Activated B cell treated with CpG ODN at 0.5 μM for 24 hours (primary cell): ENCODE results near the gene IGSF9. TPM values are rescaled to one million over a fixed set of nuclear protein-coding genes. Genes with fewer than 3 reads are reported as not detected.

Experiments used
- ATAC-seq: fragments of 200-7000 bp; cut with Tn5 transposase; one replicate; pipeline ENCODE4 v1.10.0; 2021; ENCODE audit warnings: low read depth, mild to moderate bottlenecking, moderate library complexity
- CTCF ChIA-PET: fragments of 350-600 bp; sonication (Branson Sonifier 250); formaldehyde crosslinking; loops from one replicate; lab custom pipeline; 2021; ENCODE audit warnings: antibody characterized with exemption; lab: Charles Lee
- POLR2A ChIA-PET: fragments of 350-600 bp; sonication (Branson Sonifier 250); formaldehyde crosslinking; loops from one replicate; lab custom pipeline; 2021; ENCODE audit warnings: antibody characterized with exemption; lab: Charles Lee
- DNase-seq: peaks from one replicate; pipeline ENCODE4 v3.0.0; 2022
- H3K27ac Mint-ChIP-seq: one replicate; pipeline ENCODE4 v1.8.0; 2020; ENCODE audit warnings: mixed read lengths
- H3K27me3 Mint-ChIP-seq: one replicate; pipeline ENCODE4 v1.8.0; 2021; ENCODE audit warnings: mixed read lengths
- H3K36me3 Mint-ChIP-seq: one replicate; pipeline ENCODE4 v1.8.0; 2021; ENCODE audit warnings: low read depth, mixed read lengths
- H3K4me1 Mint-ChIP-seq: one replicate; pipeline ENCODE4 v1.8.0; 2021; ENCODE audit warnings: mixed read lengths
- H3K4me3 Mint-ChIP-seq: one replicate; pipeline ENCODE4 v1.8.0; 2020; ENCODE audit warnings: mild to moderate bottlenecking, mixed read lengths
- H3K9me3 Mint-ChIP-seq: one replicate; pipeline ENCODE4 v1.8.0; 2020; ENCODE audit warnings: mixed read lengths
- CTCF ChIP-seq: fragments of 200-600 bp; IDR thresholded peaks from one replicate; pipeline ENCODE4 v1.8.0; 2022; ENCODE audit warnings: antibody characterized with exemption, mild to moderate bottlenecking
- intact Hi-C: fragments of 100-400 bp; cut with micrococcal nuclease; formaldehyde crosslinking; loops from one replicate; pipeline ENCODE4 v1.15.1; 2024
- total RNA-seq: library from RNA; stranded (reverse); gene quantifications from 2 replicates; pipeline ENCODE4 v1.2.3, GENCODE V29; 2022

IGSF9 gene
- total RNA-seq, 1 donor from 2014 or later, result not detected

- ATAC-seq (no peak), DNase-seq (no peak)
- Mint-ChIP-seq H3K4me1 (peaks cover 18% of the 10 kb centered on the region), H3K4me3 (no peak overlapping the region), H3K27me3 (peaks cover 34% of the 10 kb centered on the region), H3K27ac (no peak overlapping the region), H3K36me3 (no peaks in the 10 kb centered on the region), H3K9me3 (no peaks in the 10 kb centered on the region)
- POLR2A ChIA-PET, result interaction anchor here (3.0 kb wide), 1 partner anchor 19 kb away, joined by 12 read pairs; the partner anchor contains the start of gene TAGLN2
- intact Hi-C loops, result no loop called here
- CTCF ChIA-PET, result no interaction called here
- TF ChIP-seq CTCF, result no peak
Observed at GRCh38 chr1:159943908-159944622, 1.3 kb downstream of the IGSF9 start.

- peaks cover 26% of the 10 kb centered on the region for H3K4me1 Mint-ChIP-seq
- ChIA-PET POLR2A (no interaction called here), CTCF (no interaction called here)
- no peaks in the 10 kb centered on the region for H3K9me3 Mint-ChIP-seq
- no peak overlapping the region for H3K27ac Mint-ChIP-seq
- peaks cover 34% of the 10 kb centered on the region for H3K27me3 Mint-ChIP-seq
- no peak overlapping the region for H3K4me3 Mint-ChIP-seq
- no peak for TF ChIP-seq CTCF
- DNase-seq (no peak), ATAC-seq (no peak)
- H3K36me3 Mint-ChIP-seq, result no peaks in the 10 kb centered on the region
- intact Hi-C loops, result no loop called here
Observed at GRCh38 chr1:159943278-159943640, 2.2 kb downstream of the IGSF9 start.

DNA sequence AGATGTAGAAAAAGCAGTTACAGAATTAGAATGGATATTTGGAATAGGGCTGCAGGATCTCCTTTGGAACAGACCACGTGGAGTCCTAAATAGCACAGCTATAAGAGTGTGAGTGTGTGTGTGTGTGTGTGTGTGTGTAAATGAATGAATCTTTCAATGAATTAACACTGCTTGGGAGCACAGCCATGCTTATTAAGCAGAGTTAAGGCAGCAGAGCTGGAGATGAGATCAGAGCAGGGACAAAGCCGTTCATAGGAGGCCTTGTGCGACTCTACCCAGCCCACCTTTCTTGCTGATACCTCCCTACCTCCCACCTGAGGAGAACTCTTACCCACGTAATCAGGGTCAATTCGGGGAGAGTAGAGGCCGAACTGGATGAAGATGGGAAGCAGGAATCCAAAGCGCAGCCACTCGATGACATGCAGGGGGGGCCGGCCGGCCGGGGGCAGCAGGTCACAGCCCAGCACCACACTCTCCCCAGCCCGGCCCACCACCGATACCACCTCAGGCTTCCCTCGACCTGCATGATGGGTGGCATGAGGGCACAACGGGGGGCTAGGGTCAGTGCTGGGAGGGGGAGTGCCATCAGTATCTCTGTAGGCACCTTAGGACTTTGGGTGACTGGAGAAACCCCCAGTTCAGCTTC, 2.7 kb downstream of the IGSF9 start:
- ChIA-PET CTCF (no interaction called here), POLR2A (no interaction called here)
- TF ChIP-seq CTCF, result no peak
- no peaks in the 10 kb centered on the region for H3K9me3 Mint-ChIP-seq
- ATAC-seq, result no peak
- intact Hi-C loops, result no loop called here
- no peaks in the 10 kb centered on the region for H3K36me3 Mint-ChIP-seq
- H3K27me3 Mint-ChIP-seq, result peaks cover 34% of the 10 kb centered on the region
- H3K4me1 Mint-ChIP-seq, result peaks cover 31% of the 10 kb centered on the region
- no peak overlapping the region for H3K27ac Mint-ChIP-seq
- no peak for DNase-seq
- no peak overlapping the region for H3K4me3 Mint-ChIP-seq

DNA sequence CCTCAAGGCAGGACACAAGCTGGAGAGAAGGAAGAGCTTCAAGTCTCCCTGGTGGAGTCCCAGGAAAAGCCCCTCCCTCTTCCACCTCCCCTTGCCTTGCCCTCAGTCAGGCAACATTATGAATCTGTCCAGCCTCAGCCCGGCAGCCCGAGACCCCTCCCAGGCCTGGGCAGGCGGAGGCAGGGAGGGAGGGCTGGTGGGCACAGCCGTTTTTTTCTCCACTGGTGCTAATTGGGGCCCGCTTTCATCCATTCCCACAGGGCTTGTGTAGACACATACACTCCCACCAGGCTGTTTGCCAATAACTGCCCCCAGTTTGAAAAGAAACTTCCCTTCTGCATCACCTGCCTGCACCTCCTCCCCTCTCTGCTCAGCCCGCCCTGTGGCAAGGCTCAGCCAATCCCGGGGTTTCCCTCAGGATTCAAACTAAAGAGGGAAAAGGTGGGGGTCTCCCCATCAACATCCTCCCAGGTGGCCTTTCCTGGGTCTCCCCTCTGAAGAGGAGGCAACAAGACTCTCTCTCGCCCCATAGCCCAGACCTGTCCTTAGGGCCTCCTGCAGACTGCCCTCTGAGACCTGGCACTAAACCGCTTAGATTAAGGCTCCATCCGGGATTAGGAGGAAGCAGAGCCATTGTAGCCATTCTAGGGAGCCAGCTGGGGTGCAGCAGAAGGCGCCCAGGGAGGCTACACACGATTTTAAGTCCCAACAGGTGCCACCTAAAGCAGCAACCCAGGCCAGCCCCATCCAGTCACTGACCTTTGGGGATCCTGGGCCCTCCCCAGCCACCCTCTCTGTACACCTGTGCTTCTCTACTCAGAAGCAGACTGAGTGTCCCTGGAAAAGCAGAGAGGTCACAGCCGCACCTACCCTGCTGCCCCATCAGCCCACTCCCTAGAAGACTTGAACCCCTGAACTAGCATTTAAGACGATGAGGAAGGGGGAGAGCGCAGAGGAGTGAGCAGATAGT, 3.5 kb downstream of the IGSF9 start:
- peaks cover 34% of the 10 kb centered on the region for H3K27me3 Mint-ChIP-seq
- DNase-seq, result no peak

More for the DNA sequence above, 3.5 kb downstream of the IGSF9 start:
- H3K9me3 Mint-ChIP-seq, result no peaks in the 10 kb centered on the region
- POLR2A ChIA-PET, result no interaction called here
- H3K4me3 Mint-ChIP-seq, result no peak overlapping the region
- peaks cover 40% of the 10 kb centered on the region for H3K4me1 Mint-ChIP-seq
- intact Hi-C loops, result no loop called here
- TF ChIP-seq CTCF, result no peak
- no peak for ATAC-seq
- H3K36me3 Mint-ChIP-seq, result no peaks in the 10 kb centered on the region
- H3K27ac Mint-ChIP-seq, result no peak overlapping the region
- CTCF ChIA-PET, result interaction anchor here (7.6 kb wide), 1 partner anchor 64 kb away, joined by 76 read pairs; no protein-coding TSS in a partner anchor
